Colonic mucosa (tissue), 4 donors: ENCODE results near the gene ETHE1. TPM values are rescaled to one million over a fixed set of nuclear protein-coding genes. Genes with fewer than 3 reads are reported as not detected.
A peak's percentile ranks its signal among the peaks of the same experiment; 100 is the strongest.

Source experiments
- DNase-seq: peaks from one replicate; pipeline ENCODE4 v3.0.0-alpha.2; 2020
- H3K27ac ChIP-seq: fragments of 200-600 bp; one replicate; pipeline ENCODE4 v1.8.0; 2021
- H3K27me3 ChIP-seq: fragments of 200-600 bp; one replicate; pipeline ENCODE4 v1.8.0; 2021
- H3K36me3 ChIP-seq: fragments of 200-600 bp; one replicate; pipeline ENCODE4 v1.8.0; 2021
- H3K4me1 ChIP-seq: fragments of 200-600 bp; one replicate; pipeline ENCODE4 v1.8.0; 2021; ENCODE audit warnings: mild to moderate bottlenecking
- H3K4me3 ChIP-seq: fragments of 200-600 bp; one replicate; pipeline ENCODE4 v1.8.0; 2021
- H3K9ac ChIP-seq, 2 donors: one replicate each; pipeline ENCODE4 v1.7.0; 2013; ENCODE audit warnings: control low read depth in 2 of 2, low read depth in 2 of 2, low read length in 2 of 2
- H3K9me3 ChIP-seq: fragments of 200-600 bp; one replicate; pipeline ENCODE4 v1.8.0; 2021
- CTCF ChIP-seq: fragments of 200-600 bp; IDR thresholded peaks from one replicate; pipeline ENCODE4 v1.8.0; 2022; ENCODE audit warnings: antibody characterized with exemption, mild to moderate bottlenecking
- intact Hi-C: fragments of 100-400 bp; cut with DNase I; formaldehyde crosslinking; loops from one replicate; pipeline ENCODE4 v1.14.1; 2022
- total RNA-seq, 2 donors: library from RNA; stranded (reverse); fragmentation: NEBNext Ultra II Directional in 1 of 2; extraction: Animal tissue kit (Norgen Biotek cat#: 25700) in 1 of 2; gene quantifications; one replicate each; pipeline ENCODE4 v1.2.1, GENCODE V29; 2021
- donor health status: healthy.
- donor health status: DM: no; HTN: no; CAD: no.
- donor health status: DM: no; HTN: no; CAD: no.

Gene ETHE1
- total RNA-seq, 2 donors from 2014 or later, result 482 to 569 TPM

- no peak for DNase-seq
- TF ChIP-seq CTCF, result no peak
- intact Hi-C loops, result loop anchor here (10.0 kb wide), 1 partner anchor 60 kb away; the partner anchor contains the start of genes IRGQ and ZNF576
- Histone ChIP-seq H3K27ac (peak overlapping the region; percentile 96), H3K4me3 (peak overlapping the region; percentile 53), H3K9ac (peak overlapping the region; percentile 0 to 23), H3K27me3 (no peaks in the 10 kb centered on the region), H3K9me3 (no peaks in the 10 kb centered on the region), H3K4me1 (no peaks in the 10 kb centered on the region), H3K36me3 (no peaks in the 10 kb centered on the region)
Observed at GRCh38 chr19:43534305-43534815, 7.4 kb upstream of the ETHE1 start.

GRCh38 chr19:43533546-43534304 lies 6.7 kb upstream of the ETHE1 start:
- peak; percentile 100 for DNase-seq
- Histone ChIP-seq H3K27me3 (no peaks in the 10 kb centered on the region), H3K36me3 (no peaks in the 10 kb centered on the region), H3K9ac (peak overlapping the region; percentile 74 to 82), H3K4me3 (peak overlapping the region; percentile 53), H3K9me3 (no peaks in the 10 kb centered on the region), H3K4me1 (no peaks in the 10 kb centered on the region), H3K27ac (peak overlapping the region; percentile 96)
- intact Hi-C loops, result loop anchor here (10.0 kb wide), 1 partner anchor 61 kb away; the partner anchor contains the start of genes IRGQ and ZNF576
- no peak for TF ChIP-seq CTCF

GRCh38 chr19:43532962-43533545 lies 6.1 kb upstream of the ETHE1 start, which contains the start of gene ZNF575:
TSS of gene ZNF575 (plus strand) at chr19:43533188. CDS start at chr19:43534423, 1,235 bp downstream.
- peak within 1 kb of the TSS; percentile 74 to 82 for H3K9ac ChIP-seq
- DNase-seq, result peak; percentile 92
- intact Hi-C loops, result loop anchor here (10.0 kb wide), 1 partner anchor 62 kb away; the partner anchor contains the start of genes IRGQ and ZNF576

GRCh38 chr19:43532571-43532961 lies 5.6 kb upstream of the ETHE1 start:
- intact Hi-C loops, result loop anchor here (10.0 kb wide), 1 partner anchor 62 kb away; the partner anchor contains the start of genes IRGQ and ZNF576
- Histone ChIP-seq H3K4me1 (no peaks in the 10 kb centered on the region), H3K36me3 (no peaks in the 10 kb centered on the region), H3K27me3 (no peaks in the 10 kb centered on the region), H3K9ac (peak overlapping the region; percentile 74 to 82), H3K9me3 (no peaks in the 10 kb centered on the region), H3K27ac (peak overlapping the region; percentile 96), H3K4me3 (peak overlapping the region; percentile 53)
- no peak for TF ChIP-seq CTCF
- peak; percentile 90 for DNase-seq

More at GRCh38 chr19:43532962-43533545, 6.1 kb upstream of the ETHE1 start, which contains the start of gene ZNF575:
- Histone ChIP-seq H3K9me3 (no peaks in the 10 kb centered on the region), H3K36me3 (no peaks in the 10 kb centered on the region), H3K4me3 (peak within 1 kb of the TSS; percentile 53), H3K4me1 (no peaks in the 10 kb centered on the region), H3K27ac (peak within 1 kb of the TSS; percentile 96), H3K27me3 (no peaks in the 10 kb centered on the region)
- TF ChIP-seq CTCF, result no peak

GRCh38 chr19:43527860-43528622 lies 1.0 kb upstream of the ETHE1 start:
- Histone ChIP-seq H3K4me3 (peak overlapping the region; percentile 68), H3K4me1 (no peaks in the 10 kb centered on the region), H3K9ac (peak overlapping the region; percentile 51 to 97), H3K36me3 (no peaks in the 10 kb centered on the region), H3K9me3 (no peaks in the 10 kb centered on the region), H3K27ac (peak overlapping the region; percentile 87), H3K27me3 (no peaks in the 10 kb centered on the region)
- no peak for TF ChIP-seq CTCF
- intact Hi-C loops, result no loop called here
- peak; percentile 57 for DNase-seq
